ENCODE data around the gene ZNF394.

The ZNF394 gene

GRCh38 chr7:99497766-99498545, 2.1 kb downstream of the ZNF394 start:
- DNase-seq (ENCODE audit: low read depth in 2 of 2) = no peak
- peak overlapping the region; percentile 79 to 95 for H3K4me3 ChIP-seq (replicated peaks in 1 of 2; ENCODE audit: low read depth in 2 of 2, low read length in 2 of 2)
- no peak for TF ChIP-seq CTCF (IDR thresholded peaks at IDR 0.05; ENCODE audit: low read depth, low read length)

GRCh38 chr7:99493823-99494222, 6.3 kb downstream of the ZNF394 start:
- H3K4me3 ChIP-seq (replicated peaks in 1 of 2; ENCODE audit: low read depth in 2 of 2, low read length in 2 of 2) = no peak overlapping the region
- DNase-seq (ENCODE audit: low read depth in 2 of 2) = no peak
- no peak for TF ChIP-seq CTCF (IDR thresholded peaks at IDR 0.05; ENCODE audit: low read depth, low read length)

- no peak for TF ChIP-seq CTCF (IDR thresholded peaks at IDR 0.05; ENCODE audit: low read depth, low read length)
- no peak overlapping the region for H3K4me3 ChIP-seq (replicated peaks in 1 of 2; ENCODE audit: low read depth in 2 of 2, low read length in 2 of 2)
- DNase-seq (ENCODE audit: low read depth in 2 of 2) = no peak
Observed at GRCh38 chr7:99490878-99491277, 9.2 kb downstream of the ZNF394 start.

DNA sequence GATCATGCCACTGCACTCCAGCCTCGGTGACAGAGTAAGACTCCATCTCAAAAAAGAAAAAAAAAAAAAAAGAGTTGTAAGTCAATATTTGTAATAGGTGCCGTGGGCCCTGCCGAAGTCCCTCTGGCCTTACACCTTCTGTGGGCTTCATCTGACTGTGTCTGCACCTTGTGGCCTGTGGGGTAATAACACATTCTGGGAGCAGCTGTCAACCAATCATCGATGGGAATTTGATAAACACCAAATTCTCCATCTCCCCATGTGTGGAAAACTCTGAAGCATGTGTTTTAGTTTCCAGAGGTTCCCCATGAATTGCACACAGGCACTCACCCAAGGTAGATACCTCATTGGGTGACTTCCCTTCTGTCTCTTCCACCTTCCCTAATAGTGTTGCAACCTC, 10.8 kb downstream of the ZNF394 start:
- TF ChIP-seq CTCF (IDR thresholded peaks at IDR 0.05; ENCODE audit: low read depth, low read length) = no peak
- no peak overlapping the region for H3K4me3 ChIP-seq (replicated peaks in 1 of 2; ENCODE audit: low read depth in 2 of 2, low read length in 2 of 2)
- no peak for DNase-seq (ENCODE audit: low read depth in 2 of 2)

GRCh38 chr7:99485094-99485493, 15.0 kb downstream of the ZNF394 start:
- TF ChIP-seq CTCF (IDR thresholded peaks at IDR 0.05; ENCODE audit: low read depth, low read length) = no peak
- no peak for DNase-seq (ENCODE audit: low read depth in 2 of 2)
- no peak overlapping the region for H3K4me3 ChIP-seq (replicated peaks in 1 of 2; ENCODE audit: low read depth in 2 of 2, low read length in 2 of 2)

DNA sequence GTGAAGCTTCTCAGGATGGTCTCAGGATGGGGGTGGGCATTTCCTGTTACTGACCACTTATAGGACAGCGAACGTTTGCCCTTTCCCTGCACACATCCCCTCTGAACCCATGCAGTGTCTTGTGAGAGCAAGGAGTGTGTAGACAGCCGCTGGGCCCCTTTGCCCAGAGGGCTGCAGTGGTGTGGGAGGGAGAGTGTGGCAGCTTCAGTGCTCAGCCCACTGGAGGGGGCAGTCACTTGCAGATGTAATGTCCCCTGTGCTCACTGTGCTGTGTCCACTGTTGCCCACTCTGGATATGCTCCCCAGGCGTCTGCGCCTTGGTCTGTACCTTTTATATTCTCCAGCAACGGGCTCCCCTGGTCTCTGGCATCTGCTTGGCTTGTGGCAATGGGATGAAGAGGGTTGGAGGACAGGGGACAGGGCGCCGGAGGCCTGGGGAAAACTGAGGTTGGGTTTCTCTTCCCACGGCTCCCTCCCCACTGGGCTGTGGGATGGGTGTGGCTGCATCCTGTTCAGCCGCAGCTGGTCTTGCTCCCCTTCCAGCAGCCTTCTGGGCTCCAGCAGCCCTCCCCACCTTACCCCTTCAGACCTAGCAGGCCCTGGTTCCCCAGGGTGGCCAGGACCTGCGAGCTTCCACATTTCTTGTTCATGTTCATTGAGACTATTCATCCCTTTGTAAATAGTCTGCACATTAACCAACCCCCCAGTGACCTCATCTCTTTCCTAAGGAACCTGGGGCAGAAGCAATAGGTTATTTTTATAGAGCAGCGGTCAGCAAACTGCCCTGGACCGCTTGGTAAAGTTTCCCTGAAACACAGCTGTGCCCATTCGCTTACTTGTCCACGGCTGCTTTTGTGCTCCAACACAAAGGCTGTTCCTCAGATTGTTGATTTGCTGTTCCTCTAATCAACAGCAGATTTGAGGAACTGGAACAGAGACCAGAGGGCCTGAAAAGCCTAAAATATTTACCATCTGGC, 21.3 kb downstream of the ZNF394 start:
- no peak for TF ChIP-seq CTCF (IDR thresholded peaks at IDR 0.05; ENCODE audit: low read depth, low read length)
- no peak overlapping the region for H3K4me3 ChIP-seq (replicated peaks in 1 of 2; ENCODE audit: low read depth in 2 of 2, low read length in 2 of 2)
- no peak for DNase-seq (ENCODE audit: low read depth in 2 of 2)
